A673 (cell line): ENCODE results near the gene HS3ST5. TPM values are rescaled to one million over a fixed set of nuclear protein-coding genes. Genes with fewer than 3 reads are reported as not detected.

Experiments used
- BruUV-seq: library from RNA; stranded (reverse); fragments of 400-500 nt; replicated peaks from 2 replicates; lab custom pipeline; 2021; lab: Mats Ljungman, UMichigan
- CTCF ChIA-PET: fragments of 300-600 bp; sonication (Branson Sonifier 250); formaldehyde crosslinking; loops from one replicate; lab custom pipeline; 2022; ENCODE audit warnings: antibody characterized with exemption; lab: Charles Lee
- POLR2A ChIA-PET: fragments of 300-600 bp; sonication (Branson Sonifier 250); formaldehyde crosslinking; loops from one replicate; lab custom pipeline; 2022; ENCODE audit warnings: antibody characterized with exemption; ENCODE audit not compliant: low non-redundant PET; lab: Charles Lee
- DNase-seq: peaks from one replicate; pipeline ENCODE4 v3.0.0-alpha.2; 2015; ENCODE audit warnings: low spot score
- H3K27ac ChIP-seq: fragments of 200-600 bp; sonication (generic); 2 replicates; pipeline ENCODE4 v1.5.1; 2016; ENCODE audit warnings: mixed run types, low read depth, mild to moderate bottlenecking, mixed read lengths, antibody characterized with exemption, low read length; ENCODE audit not compliant: poor library complexity, severe bottlenecking
- H3K27me3 ChIP-seq: fragments of 200-600 bp; sonication (generic); replicated peaks from 2 replicates; pipeline ENCODE4 v1.6.1; 2017; ENCODE audit warnings: mixed run types, low read depth, mild to moderate bottlenecking, mixed read lengths, antibody characterized with exemption, low read length; ENCODE audit not compliant: insufficient read depth, poor library complexity
- H3K36me3 ChIP-seq: fragments of 200-600 bp; sonication (generic); 2 replicates; pipeline ENCODE4 v1.6.1; 2016; ENCODE audit warnings: mixed run types, mild to moderate bottlenecking, mixed read lengths, antibody characterized with exemption, low read length; ENCODE audit not compliant: insufficient read depth, poor library complexity, severe bottlenecking
- H3K4me1 ChIP-seq: fragments of 200-600 bp; sonication (generic); 2 replicates; pipeline ENCODE4 v1.6.1; 2017; ENCODE audit warnings: mixed run types, mild to moderate bottlenecking, mixed read lengths, antibody characterized with exemption, low read length; ENCODE audit not compliant: insufficient read depth, poor library complexity, severe bottlenecking
- H3K4me3 ChIP-seq: fragments of 200-600 bp; sonication (generic); 2 replicates; pipeline ENCODE4 v1.5.1; 2016; ENCODE audit warnings: low read depth, mixed run types, mild to moderate bottlenecking, mixed read lengths, low read length; ENCODE audit not compliant: poor library complexity, severe bottlenecking
- H3K9me3 ChIP-seq: fragments of 200-600 bp; sonication (generic); 2 replicates; pipeline ENCODE4 v1.6.1; 2016; ENCODE audit warnings: mixed run types, low read depth, mild to moderate bottlenecking, mixed read lengths, antibody characterized with exemption, low read length; ENCODE audit not compliant: poor library complexity, severe bottlenecking
- EZH2 ChIP-seq: fragments of 200-600 bp; sonication (generic); IDR thresholded peaks from 2 replicates; pipeline ENCODE4 v1.6.1; 2017; ENCODE audit warnings: borderline replicate concordance, low read depth, mild to moderate bottlenecking, mixed read lengths, antibody characterized with exemption, low read length; ENCODE audit not compliant: poor library complexity, severe bottlenecking
- intact Hi-C: fragments of 100-400 bp; cut with micrococcal nuclease; formaldehyde crosslinking; loops from one replicate; pipeline ENCODE4 v1.10.0; 2022; ENCODE audit not compliant: unreplicated experiment
- total RNA-seq: library from RNA; stranded (reverse); gene quantifications from 2 replicates; pipeline ENCODE4 v1.2.3, GENCODE V29; 2021
- TF ChIP-seq, protein P1 (sequence below): fragments of 300-800, 200-600 bp; sonication (generic); conservative IDR thresholded peaks from 2 replicates; pipeline ENCODE4 v1.5.1; 2017; ENCODE audit warnings: low read depth, mild to moderate bottlenecking, antibody characterized with exemption, low read length, moderate library complexity, mixed read lengths

The HS3ST5 gene
- total RNA-seq, 1 experiment from 2014 or later = not detected

DNA sequence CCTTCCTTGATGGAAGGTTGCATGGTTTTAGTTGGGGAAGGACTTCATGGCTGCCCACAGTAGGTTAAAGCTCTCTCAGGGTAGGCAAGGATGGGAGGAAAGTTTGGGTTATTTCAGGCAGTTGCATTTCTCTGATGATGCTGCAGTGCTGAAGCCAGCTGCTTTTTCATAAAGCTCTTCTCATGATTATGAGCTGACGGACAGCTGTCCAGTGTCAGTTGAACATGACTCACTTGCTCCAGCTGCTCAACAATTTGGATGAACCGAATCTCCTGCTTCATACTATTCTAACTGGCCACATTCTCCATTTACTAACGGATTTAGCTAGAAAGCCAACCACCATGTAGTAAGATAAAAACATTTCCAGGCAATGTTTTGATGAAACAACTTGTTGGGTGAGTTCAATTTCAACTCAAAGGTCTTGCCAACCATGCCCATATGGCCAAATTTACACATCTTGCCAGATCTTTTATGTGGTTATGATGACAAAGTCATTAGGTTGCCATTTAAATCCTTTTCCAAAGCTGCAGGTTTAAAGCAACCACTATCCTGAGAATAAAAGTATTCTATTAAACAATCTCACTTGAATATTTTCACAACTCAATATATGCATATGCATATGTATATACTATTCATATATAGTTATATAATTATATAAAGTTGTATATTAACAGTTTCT lies 125.9 kb downstream of the HS3ST5 start:
- ChIA-PET POLR2A (no interaction called here), CTCF (no interaction called here)
- H3K4me1 ChIP-seq = no peaks in the 10 kb centered on the region
- no peaks in the 10 kb centered on the region for H3K36me3 ChIP-seq
- BruUV-seq = no TSS peak
- H3K27ac ChIP-seq = no peak overlapping the region
- no peaks in the 10 kb centered on the region for H3K9me3 ChIP-seq
- no peaks in the 10 kb centered on the region for H3K27me3 ChIP-seq
- no peak for DNase-seq
- TF ChIP-seq, protein P1, sequence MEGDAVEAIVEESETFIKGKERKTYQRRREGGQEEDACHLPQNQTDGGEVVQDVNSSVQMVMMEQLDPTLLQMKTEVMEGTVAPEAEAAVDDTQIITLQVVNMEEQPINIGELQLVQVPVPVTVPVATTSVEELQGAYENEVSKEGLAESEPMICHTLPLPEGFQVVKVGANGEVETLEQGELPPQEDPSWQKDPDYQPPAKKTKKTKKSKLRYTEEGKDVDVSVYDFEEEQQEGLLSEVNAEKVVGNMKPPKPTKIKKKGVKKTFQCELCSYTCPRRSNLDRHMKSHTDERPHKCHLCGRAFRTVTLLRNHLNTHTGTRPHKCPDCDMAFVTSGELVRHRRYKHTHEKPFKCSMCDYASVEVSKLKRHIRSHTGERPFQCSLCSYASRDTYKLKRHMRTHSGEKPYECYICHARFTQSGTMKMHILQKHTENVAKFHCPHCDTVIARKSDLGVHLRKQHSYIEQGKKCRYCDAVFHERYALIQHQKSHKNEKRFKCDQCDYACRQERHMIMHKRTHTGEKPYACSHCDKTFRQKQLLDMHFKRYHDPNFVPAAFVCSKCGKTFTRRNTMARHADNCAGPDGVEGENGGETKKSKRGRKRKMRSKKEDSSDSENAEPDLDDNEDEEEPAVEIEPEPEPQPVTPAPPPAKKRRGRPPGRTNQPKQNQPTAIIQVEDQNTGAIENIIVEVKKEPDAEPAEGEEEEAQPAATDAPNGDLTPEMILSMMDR = no peak
- no peak for TF ChIP-seq EZH2
- no peak overlapping the region for H3K4me3 ChIP-seq
- intact Hi-C loops = no loop called here

GRCh38 chr6:114210467-114210866 lies 132.4 kb downstream of the HS3ST5 start:
- no peak overlapping the region for H3K4me3 ChIP-seq
- POLR2A ChIA-PET = no interaction called here
- DNase-seq = no peak
- intact Hi-C loops = no loop called here
- H3K9me3 ChIP-seq = no peaks in the 10 kb centered on the region
- H3K27ac ChIP-seq = no peak overlapping the region
- no TSS peak for BruUV-seq
- H3K4me1 ChIP-seq = no peaks in the 10 kb centered on the region
- no peak for TF ChIP-seq EZH2
- TF ChIP-seq, protein P1 = no peak
- CTCF ChIA-PET = no interaction called here
- H3K36me3 ChIP-seq = no peaks in the 10 kb centered on the region
- no peaks in the 10 kb centered on the region for H3K27me3 ChIP-seq

GRCh38 chr6:114203460-114203859 lies 139.4 kb downstream of the HS3ST5 start:
- ChIA-PET POLR2A (no interaction called here), CTCF (no interaction called here)
- H3K4me1 ChIP-seq = no peaks in the 10 kb centered on the region
- H3K4me3 ChIP-seq = no peak overlapping the region
- DNase-seq = no peak
- TF ChIP-seq EZH2 = no peak
- TF ChIP-seq, protein P1 = no peak
- H3K36me3 ChIP-seq = no peaks in the 10 kb centered on the region
- no peaks in the 10 kb centered on the region for H3K9me3 ChIP-seq
- intact Hi-C loops = no loop called here
- H3K27ac ChIP-seq = no peak overlapping the region
- H3K27me3 ChIP-seq = peaks cover 4% of the 10 kb centered on the region
- BruUV-seq = no TSS peak
